Measurements from ENCODE around the gene RBM4.

Gene RBM4

GRCh38 chr11:66691311-66691980 is 52.9 kb downstream of the RBM4 start:
- DNase-seq, result no peak

- DNase-seq, result no peak
Measured at GRCh38 chr11:66692446-66692845, 53.9 kb downstream of the RBM4 start.

GRCh38 chr11:66692871-66693331 is 54.4 kb downstream of the RBM4 start:
- no peak for DNase-seq

GRCh38 chr11:66693356-66694055 is 55.0 kb downstream of the RBM4 start:
- DNase-seq, result no peak

GRCh38 chr11:66694056-66694410 is 55.5 kb downstream of the RBM4 start:
- no peak for DNase-seq

- peak; percentile 88 for DNase-seq
Measured at GRCh38 chr11:66694732-66695207, 56.3 kb downstream of the RBM4 start.

Measured in right forelimb (tissue), 1 donor.